ENCODE measurements around the gene VPS37D.
"Not testable (repeated sequence)": the region's sequence is repeated elsewhere in the genome, so short reads cannot be mapped to it uniquely, and the experiment has no call there.

The VPS37D gene

DNA sequence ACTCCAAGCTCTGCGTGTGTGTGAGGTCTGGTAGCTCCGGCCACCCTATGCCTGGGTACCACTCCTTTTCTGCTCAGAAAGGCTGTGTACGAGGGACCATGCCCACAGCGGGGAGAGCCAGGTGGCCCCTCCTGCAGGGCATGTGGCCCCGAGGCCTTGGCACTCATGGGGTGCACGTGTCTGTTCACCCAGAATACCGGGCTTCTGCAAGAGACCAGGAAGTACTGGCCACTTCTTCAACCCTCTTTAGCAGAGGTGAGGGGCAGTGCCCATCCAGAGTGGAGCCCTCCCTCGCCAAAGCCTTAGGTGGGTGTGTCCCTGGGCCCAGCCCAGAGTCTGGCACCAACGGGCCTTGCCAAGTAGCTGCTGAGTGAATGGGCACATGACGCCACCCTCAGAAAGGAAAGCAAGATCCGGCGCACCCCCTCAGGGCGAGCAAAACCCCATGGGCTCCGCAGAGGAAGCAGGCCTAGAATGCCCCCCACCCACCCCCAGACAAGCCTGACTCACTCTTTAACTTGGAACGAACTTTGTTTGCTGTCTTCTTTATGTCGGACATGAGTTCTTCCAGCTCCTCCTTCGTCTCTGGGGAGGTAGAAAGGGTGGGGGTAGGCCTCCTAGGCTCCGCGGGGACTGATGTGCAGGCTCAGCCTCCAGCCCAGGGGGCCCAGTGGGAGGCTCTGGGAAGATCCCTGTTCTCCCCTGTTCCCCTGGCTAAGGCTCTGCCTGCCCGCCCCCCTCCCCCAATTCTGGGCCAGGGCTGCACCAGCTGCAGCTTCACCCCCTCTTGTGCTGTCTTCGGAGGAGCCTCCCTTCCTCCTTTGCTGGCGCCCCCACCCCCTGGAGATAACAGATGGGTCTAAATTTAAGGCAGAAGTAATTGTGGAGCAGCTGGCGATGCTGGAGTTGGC is 37.3 kb downstream of the VPS37D start:
- Mint-ChIP-seq H3K27ac (no peak overlapping the region), H3K4me1 (peaks cover 26% of the 10 kb centered on the region), H3K27me3 (peaks cover 17% of the 10 kb centered on the region), H3K9me3 (no peaks in the 10 kb centered on the region), H3K36me3 (peaks cover 16% of the 10 kb centered on the region), H3K4me3 (no peak overlapping the region)
- ATAC-seq, result no peak

DNA sequence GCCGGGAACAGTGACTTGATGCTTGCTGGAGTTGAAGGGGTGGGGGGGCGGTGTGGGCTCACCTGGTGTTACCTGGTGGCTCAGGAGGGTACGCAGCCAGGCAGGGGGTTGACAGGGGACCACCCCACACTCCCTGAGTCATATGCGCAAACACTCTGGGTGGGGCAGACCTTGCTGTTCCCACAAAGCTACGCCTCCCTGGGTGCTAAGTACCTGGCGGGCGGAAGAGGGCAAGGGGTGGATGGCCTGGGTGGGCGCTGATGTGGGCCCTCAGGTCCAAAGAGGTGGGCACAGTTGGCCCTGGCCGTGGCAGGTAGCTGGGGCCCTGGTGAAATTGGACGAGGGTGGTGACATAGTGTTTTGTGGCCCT is 37.9 kb downstream of the VPS37D start:
- Mint-ChIP-seq H3K27ac (no peak overlapping the region), H3K27me3 (peaks cover 17% of the 10 kb centered on the region), H3K9me3 (no peaks in the 10 kb centered on the region), H3K4me1 (peaks cover 26% of the 10 kb centered on the region), H3K4me3 (no peak overlapping the region), H3K36me3 (peaks cover 11% of the 10 kb centered on the region)
- ATAC-seq, result no peak

DNA sequence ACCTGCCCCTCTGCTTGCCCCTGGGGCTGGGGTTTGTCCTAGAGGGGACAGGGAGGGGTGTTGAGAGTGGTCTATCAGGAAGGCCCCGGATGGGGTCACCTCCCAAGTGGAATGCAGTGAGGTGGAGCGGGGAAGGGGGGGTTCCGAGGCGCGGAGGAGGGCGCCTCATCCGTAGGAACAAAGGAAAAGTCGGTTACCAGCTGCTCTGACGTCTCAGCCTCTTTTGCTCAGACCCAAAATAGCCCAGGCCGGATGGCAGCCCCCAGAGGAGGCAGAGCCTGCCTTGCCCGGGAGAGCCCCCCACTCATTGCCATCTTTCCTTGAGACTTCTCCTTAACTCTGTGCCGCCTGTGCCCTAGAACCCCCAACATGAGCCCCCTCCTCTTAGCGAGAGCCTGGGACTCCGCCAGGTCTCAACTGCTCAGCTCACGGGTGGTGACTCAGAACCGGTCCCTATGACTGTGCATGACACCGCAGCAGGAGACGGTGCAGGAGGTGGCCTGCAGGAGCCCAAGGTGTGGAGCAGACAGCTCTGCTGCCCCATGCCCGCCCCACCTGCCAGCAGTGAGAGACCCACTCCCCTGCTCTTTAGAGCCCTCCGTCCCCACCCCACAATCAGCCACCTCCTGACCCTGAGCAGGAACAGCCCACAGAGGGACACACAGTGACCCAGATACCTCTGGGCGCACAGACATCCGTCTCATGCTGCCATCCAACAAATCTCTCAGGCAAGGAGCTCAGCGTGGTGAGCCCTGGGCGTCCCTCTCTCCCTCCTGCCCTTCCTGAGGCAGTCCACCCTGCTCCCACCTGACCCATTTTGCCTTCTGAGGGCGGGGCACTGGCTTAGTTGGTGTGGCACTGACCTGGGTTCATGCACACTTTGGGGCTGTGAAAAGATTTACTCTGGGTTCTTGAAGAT is 38.8 kb downstream of the VPS37D start:
- Mint-ChIP-seq H3K27ac (peak overlapping the region; percentile 56), H3K27me3 (peaks cover 19% of the 10 kb centered on the region)

DNA sequence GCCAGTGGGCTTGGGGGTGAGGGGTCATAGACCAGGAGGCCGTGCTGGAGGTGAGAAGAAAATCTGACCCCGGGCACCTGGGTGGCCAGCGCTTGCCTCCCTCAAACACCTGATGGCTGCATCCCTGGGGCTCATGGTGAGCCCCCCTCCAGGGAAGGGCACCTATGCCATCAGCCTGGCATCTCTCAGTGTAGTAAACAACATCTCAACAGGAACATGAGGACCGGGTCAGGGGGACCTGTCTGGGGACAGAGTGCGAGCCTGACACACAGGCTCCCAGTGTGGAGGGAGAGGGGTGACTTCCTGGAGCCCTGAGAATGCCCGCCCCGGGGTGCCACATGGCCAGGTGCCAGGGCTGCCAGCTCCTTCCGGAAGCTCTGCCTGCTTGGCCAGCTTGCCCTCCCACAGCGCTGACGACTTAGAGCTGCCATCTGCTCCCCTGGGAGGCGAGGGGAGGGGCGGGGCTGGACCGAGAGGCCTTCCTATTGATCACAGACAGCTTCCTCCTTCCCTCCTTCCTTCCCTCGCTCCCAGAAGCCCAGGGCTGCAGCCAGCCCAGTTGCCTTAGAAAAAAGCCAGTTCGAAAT is 39.5 kb downstream of the VPS37D start:
- H3K27me3 Mint-ChIP-seq, result peaks cover 20% of the 10 kb centered on the region
- H3K9me3 Mint-ChIP-seq, result no peaks in the 10 kb centered on the region
- H3K4me3 Mint-ChIP-seq, result peak overlapping the region; percentile 23
- peak overlapping the region; percentile 56 for H3K27ac Mint-ChIP-seq
- H3K4me1 Mint-ChIP-seq, result peaks cover 26% of the 10 kb centered on the region
- ATAC-seq, result peak; percentile 63
- H3K36me3 Mint-ChIP-seq, result peaks cover 3% of the 10 kb centered on the region

More for the DNA sequence above, 38.8 kb downstream of the VPS37D start:
- H3K4me3 Mint-ChIP-seq, result no peak overlapping the region
- H3K4me1 Mint-ChIP-seq, result peaks cover 26% of the 10 kb centered on the region
- no peaks in the 10 kb centered on the region for H3K9me3 Mint-ChIP-seq
- peak; percentile 47 for ATAC-seq
- peaks cover 10% of the 10 kb centered on the region for H3K36me3 Mint-ChIP-seq

DNA sequence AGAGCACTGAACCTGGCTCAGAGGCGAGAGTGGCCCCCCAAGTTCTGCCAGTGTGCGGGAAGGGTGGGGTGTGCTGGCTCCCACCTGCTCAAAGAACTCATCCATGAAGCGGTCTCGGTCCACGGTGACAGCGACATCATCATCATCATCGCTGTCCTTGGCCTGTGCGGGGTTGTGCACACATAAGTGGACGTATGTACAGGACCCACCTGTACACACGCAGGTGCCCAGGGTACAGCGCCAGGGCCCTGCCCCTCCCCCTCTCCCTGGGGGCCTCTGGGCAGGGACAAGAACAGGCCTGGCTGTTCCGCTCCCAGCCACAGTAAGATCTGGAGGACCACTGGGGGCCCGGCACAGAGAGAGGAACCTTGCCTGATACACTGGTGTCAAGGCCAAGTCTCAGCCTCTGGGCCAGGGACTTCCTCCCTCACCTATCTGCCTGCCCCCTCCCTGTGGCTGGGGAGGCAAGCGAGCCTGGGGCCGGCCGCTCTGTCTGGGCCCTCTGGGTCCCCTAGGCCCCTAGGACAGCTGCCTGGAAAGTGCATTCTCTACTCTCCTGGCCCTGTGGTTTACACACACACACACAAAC is 41.4 kb downstream of the VPS37D start:
- Mint-ChIP-seq H3K4me3 (no peak overlapping the region), H3K36me3 (no peaks in the 10 kb centered on the region), H3K27me3 (peaks cover 28% of the 10 kb centered on the region), H3K4me1 (peaks cover 31% of the 10 kb centered on the region), H3K9me3 (no peaks in the 10 kb centered on the region), H3K27ac (no peak overlapping the region)
- no peak for ATAC-seq

DNA sequence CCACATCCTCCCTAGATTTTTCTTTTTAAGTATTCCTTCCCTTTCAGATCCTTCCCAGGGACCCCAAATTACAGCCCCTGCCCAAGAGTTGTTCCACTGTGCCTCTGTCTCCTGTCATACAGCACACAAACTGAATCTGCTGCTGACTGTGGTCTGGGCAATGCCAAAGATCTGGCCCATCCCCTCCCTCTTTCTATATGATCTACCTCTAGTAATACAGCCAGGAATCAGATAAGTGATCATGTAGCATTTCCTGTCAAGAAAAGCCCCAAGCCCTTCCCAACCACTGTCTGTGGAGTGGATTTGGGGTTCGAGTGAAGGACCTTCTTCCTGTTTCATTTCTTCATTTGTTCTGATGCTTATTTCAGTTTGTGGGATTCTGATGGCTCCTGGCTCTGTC is 45.1 kb downstream of the VPS37D start:
- H3K4me1 Mint-ChIP-seq, result peaks cover 29% of the 10 kb centered on the region
- no peak for ATAC-seq
- H3K4me3 Mint-ChIP-seq, result no peak overlapping the region
- no peak overlapping the region for H3K27ac Mint-ChIP-seq
- no peaks in the 10 kb centered on the region for H3K9me3 Mint-ChIP-seq
- peaks cover 59% of the 10 kb centered on the region for H3K27me3 Mint-ChIP-seq
- H3K36me3 Mint-ChIP-seq, result no peaks in the 10 kb centered on the region

DNA sequence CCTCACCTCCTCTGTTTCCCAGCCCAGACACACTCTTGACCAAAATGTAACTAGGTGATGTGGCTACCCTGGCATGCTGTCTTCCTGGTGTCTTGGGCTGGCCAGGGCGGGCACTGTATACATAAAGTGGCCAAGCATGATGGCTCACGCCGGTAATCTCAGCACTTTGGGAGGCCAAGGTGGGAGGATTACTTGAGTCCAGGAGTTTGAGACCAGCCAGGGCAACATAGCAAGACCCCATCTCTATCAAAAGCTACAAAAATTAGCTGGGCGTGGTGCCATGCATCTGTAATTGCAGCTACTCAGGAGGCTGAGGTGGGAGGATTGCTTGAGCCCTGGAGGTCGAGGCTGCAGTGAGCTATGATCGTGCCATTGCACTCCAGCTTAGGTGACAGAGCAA is 45.7 kb downstream of the VPS37D start:
- H3K9me3 Mint-ChIP-seq, H3K36me3 Mint-ChIP-seq, H3K4me3 Mint-ChIP-seq, ATAC-seq, H3K27ac Mint-ChIP-seq: not testable (repeated sequence)
- peaks cover 64% of the 10 kb centered on the region for H3K27me3 Mint-ChIP-seq
- H3K4me1 Mint-ChIP-seq, result peaks cover 34% of the 10 kb centered on the region

DNA sequence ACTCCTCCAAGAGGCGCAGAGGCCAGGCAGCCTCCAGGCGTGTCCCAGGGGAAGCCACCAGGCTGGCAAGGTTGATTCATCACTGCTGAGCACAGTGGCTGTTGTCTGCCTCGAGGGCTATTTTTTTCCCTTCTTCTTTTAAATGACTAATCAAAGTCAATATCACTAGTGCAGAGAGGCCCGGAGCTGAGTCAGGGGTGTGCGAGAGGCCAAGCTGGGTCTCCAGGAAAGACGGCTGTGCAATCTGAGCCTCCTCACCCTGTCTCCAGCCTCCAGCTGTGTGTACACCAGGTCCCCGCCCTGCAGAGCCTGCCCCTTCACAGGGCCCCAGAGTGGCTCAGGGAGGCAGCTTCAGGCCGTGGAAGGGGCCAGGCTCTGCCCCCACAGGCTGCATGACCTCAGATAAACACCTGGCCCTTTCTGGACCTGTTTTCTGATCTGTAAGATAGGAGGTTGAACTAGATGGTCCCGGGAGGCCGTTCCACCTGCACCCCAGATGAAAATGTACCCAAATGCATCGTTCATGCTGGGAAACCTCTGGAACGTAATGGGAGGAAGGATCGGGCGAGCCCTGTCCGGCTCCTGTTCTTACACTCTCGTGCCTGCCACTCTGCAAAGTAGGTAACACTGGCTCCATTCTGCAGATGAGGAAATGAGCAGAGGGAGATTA is 48.2 kb downstream of the VPS37D start:
- peak; percentile 37 for ATAC-seq
- Mint-ChIP-seq H3K36me3 (no peaks in the 10 kb centered on the region), H3K27ac (no peak overlapping the region), H3K4me1 (peaks cover 47% of the 10 kb centered on the region), H3K27me3 (peaks cover 77% of the 10 kb centered on the region), H3K4me3 (no peak overlapping the region), H3K9me3 (no peaks in the 10 kb centered on the region)

DNA sequence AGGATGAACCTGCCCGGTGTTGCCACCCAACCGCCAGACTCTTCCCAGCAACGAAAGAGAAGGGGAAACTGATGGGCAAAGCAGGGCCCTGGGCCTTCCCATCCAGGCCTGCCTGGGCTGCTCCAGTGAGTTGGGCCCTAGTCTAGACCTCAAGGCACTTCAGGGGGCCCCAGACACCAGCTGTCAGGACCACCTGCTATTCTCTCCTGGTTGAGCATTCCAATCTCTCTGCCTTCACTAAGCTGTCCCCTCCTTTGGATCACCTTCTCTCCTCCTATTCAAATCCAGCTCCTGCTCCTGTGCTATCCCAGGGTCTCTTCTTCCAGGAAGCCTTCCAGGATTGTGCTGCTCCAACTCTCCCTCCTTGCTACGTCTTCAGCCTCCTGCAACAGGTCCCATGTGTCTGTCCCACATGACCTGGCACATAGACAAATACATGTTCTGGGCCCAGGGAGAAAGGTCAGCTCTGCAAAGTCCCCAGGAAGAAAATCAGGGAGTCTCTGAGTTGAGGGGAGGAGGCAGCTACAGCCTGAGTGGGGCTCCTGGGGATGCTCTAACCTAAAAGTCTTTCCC is 48.8 kb downstream of the VPS37D start:
- Mint-ChIP-seq H3K36me3 (no peaks in the 10 kb centered on the region), H3K9me3 (no peaks in the 10 kb centered on the region), H3K27me3 (peaks cover 77% of the 10 kb centered on the region), H3K4me3 (no peak overlapping the region), H3K27ac (no peak overlapping the region), H3K4me1 (peaks cover 47% of the 10 kb centered on the region)
- no peak for ATAC-seq

DNA sequence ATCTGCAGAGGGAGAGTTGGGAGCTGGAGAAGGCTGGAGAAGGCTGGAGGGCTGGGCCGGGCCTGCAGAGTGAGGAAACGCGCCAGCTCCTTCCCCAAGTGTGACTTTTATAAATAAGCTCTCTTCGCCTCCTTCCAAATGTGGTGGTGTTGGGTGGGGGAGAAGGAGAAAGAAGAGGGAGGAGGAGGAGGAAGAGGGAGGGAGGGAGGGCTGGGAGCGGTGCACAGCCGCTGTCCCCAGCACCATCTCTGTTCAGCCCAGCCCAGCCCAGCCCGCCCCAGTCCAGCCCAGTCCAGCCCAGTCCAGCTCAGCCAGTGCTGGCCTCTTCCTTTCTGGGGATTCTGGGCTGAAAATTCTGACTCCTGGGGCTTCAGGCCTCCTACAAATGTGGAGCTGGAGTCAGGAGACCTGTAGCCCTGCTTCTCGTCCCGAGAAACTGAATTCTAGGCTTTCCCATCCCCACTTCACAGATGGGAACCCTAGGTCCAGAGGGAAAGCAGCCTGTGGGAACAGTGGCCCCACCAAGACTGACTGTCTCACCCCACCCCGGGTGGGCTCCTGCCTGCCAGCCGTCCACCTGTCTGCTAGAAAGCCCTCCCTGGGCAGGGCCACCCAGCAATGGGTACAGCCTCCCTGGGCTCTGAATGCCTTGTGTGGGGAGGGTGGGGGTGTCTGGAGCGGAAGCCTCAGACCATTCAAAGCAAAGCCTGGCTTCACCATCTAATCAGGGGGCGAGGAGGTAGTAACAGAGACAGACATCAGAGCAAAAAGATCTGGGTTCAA is 49.6 kb downstream of the VPS37D start:
- peaks cover 69% of the 10 kb centered on the region for H3K27me3 Mint-ChIP-seq
- peak overlapping the region; percentile 23 for H3K27ac Mint-ChIP-seq
- peak overlapping the region; percentile 75 for H3K4me3 Mint-ChIP-seq
- H3K36me3 Mint-ChIP-seq, result no peaks in the 10 kb centered on the region
- no peaks in the 10 kb centered on the region for H3K9me3 Mint-ChIP-seq
- no peak for ATAC-seq
- peaks cover 47% of the 10 kb centered on the region for H3K4me1 Mint-ChIP-seq

DNA sequence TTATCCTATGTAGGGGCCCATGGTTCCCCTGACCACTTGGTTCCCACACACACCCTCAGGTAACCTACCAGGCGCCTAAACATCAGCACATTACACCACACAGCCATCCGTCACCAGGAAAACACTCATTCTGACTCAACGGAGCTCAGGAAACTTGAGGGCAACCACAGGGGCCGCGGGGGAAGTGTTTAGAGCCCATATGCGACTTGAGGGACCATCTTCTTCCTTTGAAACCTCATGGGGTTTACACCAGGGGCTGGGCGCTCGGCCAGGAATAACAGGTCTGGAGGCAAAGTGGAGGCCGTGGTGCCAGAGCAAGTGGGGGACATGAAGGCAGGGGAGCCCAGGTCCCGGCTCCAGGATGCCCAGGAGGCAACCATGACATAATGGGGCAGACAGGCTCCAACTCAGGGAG is 50.4 kb downstream of the VPS37D start:
- Mint-ChIP-seq H3K27me3 (peaks cover 61% of the 10 kb centered on the region), H3K36me3 (no peaks in the 10 kb centered on the region), H3K27ac (peak overlapping the region; percentile 23), H3K4me1 (peaks cover 40% of the 10 kb centered on the region), H3K4me3 (peak overlapping the region; percentile 75), H3K9me3 (no peaks in the 10 kb centered on the region)
- ATAC-seq, result peak; percentile 60

DNA sequence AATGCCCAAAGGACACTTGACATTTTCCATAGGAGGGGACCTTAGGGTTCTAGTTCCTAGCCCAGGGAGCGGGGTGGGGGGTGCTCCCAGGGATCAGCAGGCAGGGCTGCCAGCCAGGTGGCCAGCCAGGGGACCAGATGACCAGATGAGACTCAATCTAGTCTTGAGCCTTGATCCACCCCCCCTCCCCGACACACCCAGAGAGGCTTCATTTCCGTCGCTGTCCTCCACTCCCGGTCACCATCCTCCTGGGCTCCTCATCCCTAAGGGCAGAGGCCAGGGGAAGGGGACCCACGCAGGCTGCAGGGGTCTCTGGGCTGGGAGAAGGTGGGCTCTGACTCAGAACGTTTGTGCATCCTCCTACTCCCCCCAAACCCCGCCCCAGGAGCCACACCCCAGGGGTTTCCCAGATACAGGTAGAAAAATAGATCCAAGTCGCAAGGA is 50.8 kb downstream of the VPS37D start:
- ATAC-seq, result no peak
- peaks cover 56% of the 10 kb centered on the region for H3K27me3 Mint-ChIP-seq

DNA sequence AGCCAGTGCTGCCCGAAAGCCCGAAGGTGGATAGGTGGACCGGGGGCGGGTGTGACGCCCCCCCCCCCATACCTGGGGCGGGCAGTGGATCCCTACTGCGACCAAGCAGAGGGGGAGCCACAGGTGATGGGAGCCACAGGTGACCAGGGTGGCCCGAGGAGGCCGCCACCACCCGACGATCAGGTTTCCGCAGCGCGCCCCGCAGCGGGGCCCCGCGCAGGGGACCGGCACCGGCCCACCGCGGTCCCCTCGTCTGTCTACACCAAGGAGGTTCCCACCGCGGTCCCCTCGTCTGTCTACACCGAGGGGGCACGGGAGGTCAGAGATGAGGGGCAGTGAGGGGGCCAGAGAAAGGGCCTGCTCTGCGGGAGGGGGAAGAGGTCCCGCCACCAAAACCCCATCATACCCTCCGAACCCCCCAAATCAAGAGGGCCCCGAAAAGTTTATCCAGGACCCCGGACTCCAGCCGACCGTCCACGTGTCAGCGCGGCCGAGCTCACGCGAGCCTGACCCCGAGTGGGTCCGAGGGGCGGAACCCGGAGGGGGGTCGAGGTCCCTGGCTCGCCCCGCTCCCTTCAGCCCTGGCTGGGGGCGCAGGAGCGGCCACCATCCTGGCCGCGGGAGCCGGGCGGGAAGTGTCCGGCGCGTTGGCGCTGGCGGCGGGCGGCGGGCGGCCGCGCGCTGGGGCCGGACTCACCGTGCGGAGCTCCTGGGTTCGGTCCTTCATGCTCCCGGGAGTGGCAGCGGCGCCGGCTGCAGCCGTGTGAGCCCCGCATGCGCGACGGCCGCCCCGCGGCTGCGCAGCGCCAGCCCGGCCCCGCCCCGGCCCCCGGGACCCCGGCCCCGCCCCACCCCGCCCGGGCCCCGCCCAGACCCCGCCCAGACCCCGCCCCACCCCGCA is 51.5 kb downstream of the VPS37D start, which contains the start of gene STX1A:
TSS of gene STX1A (minus strand) at position 765 of the 901 bp plus-strand sequence. CDS start at position 727, 38 bp downstream.
- Mint-ChIP-seq H3K27me3 (peaks cover 49% of the 10 kb centered on the region), H3K36me3 (no peaks in the 10 kb centered on the region), H3K9me3 (no peaks in the 10 kb centered on the region), H3K27ac (peak within 1 kb of the TSS; percentile 23), H3K4me3 (peak within 1 kb of the TSS; percentile 75), H3K4me1 (peaks cover 37% of the 10 kb centered on the region)
- peak; percentile 89 for ATAC-seq

More for the DNA sequence above, 50.8 kb downstream of the VPS37D start:
- Mint-ChIP-seq H3K9me3 (no peaks in the 10 kb centered on the region), H3K4me1 (peaks cover 37% of the 10 kb centered on the region), H3K27ac (peak overlapping the region; percentile 23), H3K36me3 (no peaks in the 10 kb centered on the region), H3K4me3 (peak overlapping the region; percentile 75)

Measured in stimulated activated memory B cell treated with anti-CD40 and anti-IgM and Interleukin-4, amounts not matched to agents 10 μg/mL and 1 μg/mL and 100 μg/mL, for 72 hours (primary cell).